ENCODE results near the gene THBD. TPM values are rescaled to one million over a fixed set of nuclear protein-coding genes. Genes with fewer than 3 reads are reported as not detected.

Gene THBD
- total and polyA plus RNA-seq, 2 of the 4 experiments (the other 2 are of a cell fraction): 0.07 TPM; not detected in 1

DNA sequence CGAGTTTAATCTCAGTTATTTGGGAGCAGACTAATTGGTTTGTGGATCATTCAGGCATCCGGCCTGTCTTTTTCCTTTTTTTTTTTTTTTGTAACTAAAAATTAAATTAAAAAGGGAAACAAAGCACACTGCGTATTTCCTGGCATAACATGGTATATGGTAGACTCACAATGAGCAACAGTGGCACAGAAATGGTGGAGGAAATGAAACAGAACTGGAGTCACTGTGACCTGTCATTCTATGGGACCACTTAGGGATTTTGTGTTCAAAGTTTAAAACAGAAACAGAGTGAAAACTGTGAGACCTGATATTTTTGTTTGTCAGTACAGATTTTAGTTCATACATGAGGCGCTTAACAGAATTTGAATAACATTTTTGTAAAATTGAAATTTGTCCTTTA, 41.4 kb upstream of the THBD start:
- dilution Hi-C loops (cut with HindIII; ENCODE audit: low sequenced_read_pairs, unreplicated experiment): no loop called here
- no peak overlapping the region for H2BK20ac ChIP-seq (ENCODE audit: low read depth, low read length)
- H3K4me3 ChIP-seq (ENCODE audit: insufficient read depth, low read depth, low read length): no peak overlapping the region
- in situ Hi-C loops (cut with MboI; ENCODE audit: low sequenced_read_pairs): loop anchor here (25.0 kb wide), 1 partner anchor 96 kb away; no protein-coding TSS in a partner anchor
- H3K23ac ChIP-seq (ENCODE audit: low read depth, low read length): no peak overlapping the region
- no peaks in the 10 kb centered on the region for H3K9me1 ChIP-seq (ENCODE audit: insufficient read depth, low read length)
- no peaks in the 10 kb centered on the region for H3K79me1 ChIP-seq (ENCODE audit: low read depth in 1 of 2, low read length in 2 of 2)
- no peak overlapping the region for H4K8ac ChIP-seq (ENCODE audit: low read depth in 2 of 2, low read length in 2 of 2)
- peaks cover 52% of the 10 kb centered on the region for H3K27me3 ChIP-seq (ENCODE audit: control insufficient read depth, insufficient read depth, low read length)
- BruUV-seq (replicated peaks): no TSS peak
- no peak overlapping the region for H3K4ac ChIP-seq (ENCODE audit: low read depth, low read length)
- H3K36me3 ChIP-seq (ENCODE audit: control insufficient read depth, insufficient read depth, low read length): no peaks in the 10 kb centered on the region
- H3K9me3 ChIP-seq (ENCODE audit: control insufficient read depth, insufficient read depth, low read length): no peaks in the 10 kb centered on the region
- WGBS, 2 experiments (ENCODE audit: extremely low coverage in 2 of 2, insufficient read length in 1 of 2): no CpG with 5 or more reads among the region's 4 CpGs
- no peak overlapping the region for H2BK5ac ChIP-seq (ENCODE audit: low read depth, low read length, poor library complexity, severe bottlenecking)
- no peaks in the 10 kb centered on the region for H4K20me1 ChIP-seq (ENCODE audit: insufficient read depth, low read length)
- H3K18ac ChIP-seq (ENCODE audit: low read depth, low read length): no peak overlapping the region
- no peak overlapping the region for H4K91ac ChIP-seq (ENCODE audit: insufficient read depth, low read depth, low read length)
- intact Hi-C loops (cut with micrococcal nuclease): no loop called here
- ChIA-PET POLR2A (ENCODE audit: unreplicated experiment) (no interaction called here), CTCF (no interaction called here)
- H3K4me1 ChIP-seq (ENCODE audit: control insufficient read depth, insufficient read depth, low read length): no peaks in the 10 kb centered on the region
- no peak overlapping the region for H2BK15ac ChIP-seq (ENCODE audit: low read depth, low read length)
- no peak overlapping the region for H3K27ac ChIP-seq (ENCODE audit: insufficient read depth, low read length)
- no peak overlapping the region for H3K4me2 ChIP-seq (ENCODE audit: low read depth, low read length)
- H2BK120ac ChIP-seq (ENCODE audit: low read depth, low read length): no peak overlapping the region
- H4K5ac ChIP-seq (ENCODE audit: low read depth, low read length): no peak overlapping the region
- ATAC-seq (ENCODE audit: low read depth): no peak
- no peak overlapping the region for H3K56ac ChIP-seq (ENCODE audit: extremely low read depth, insufficient read depth, low read length)
- no peak for DNase-seq
- H2AFZ ChIP-seq (replicated peaks; ENCODE audit: low read length, poor library complexity): no peak overlapping the region
- H3K14ac ChIP-seq (replicated peaks; ENCODE audit: low read depth, low read length): no peak overlapping the region
- no peak overlapping the region for H2AK9ac ChIP-seq (replicated peaks; ENCODE audit: low read depth, low read length, poor library complexity)
- H3K9ac ChIP-seq (ENCODE audit: low read depth, low read length): no peak overlapping the region
- TF ChIP-seq, protein P1, sequence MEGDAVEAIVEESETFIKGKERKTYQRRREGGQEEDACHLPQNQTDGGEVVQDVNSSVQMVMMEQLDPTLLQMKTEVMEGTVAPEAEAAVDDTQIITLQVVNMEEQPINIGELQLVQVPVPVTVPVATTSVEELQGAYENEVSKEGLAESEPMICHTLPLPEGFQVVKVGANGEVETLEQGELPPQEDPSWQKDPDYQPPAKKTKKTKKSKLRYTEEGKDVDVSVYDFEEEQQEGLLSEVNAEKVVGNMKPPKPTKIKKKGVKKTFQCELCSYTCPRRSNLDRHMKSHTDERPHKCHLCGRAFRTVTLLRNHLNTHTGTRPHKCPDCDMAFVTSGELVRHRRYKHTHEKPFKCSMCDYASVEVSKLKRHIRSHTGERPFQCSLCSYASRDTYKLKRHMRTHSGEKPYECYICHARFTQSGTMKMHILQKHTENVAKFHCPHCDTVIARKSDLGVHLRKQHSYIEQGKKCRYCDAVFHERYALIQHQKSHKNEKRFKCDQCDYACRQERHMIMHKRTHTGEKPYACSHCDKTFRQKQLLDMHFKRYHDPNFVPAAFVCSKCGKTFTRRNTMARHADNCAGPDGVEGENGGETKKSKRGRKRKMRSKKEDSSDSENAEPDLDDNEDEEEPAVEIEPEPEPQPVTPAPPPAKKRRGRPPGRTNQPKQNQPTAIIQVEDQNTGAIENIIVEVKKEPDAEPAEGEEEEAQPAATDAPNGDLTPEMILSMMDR (conservative IDR thresholded peaks at IDR 0.05; ENCODE audit: low read depth, low read length): no peak
- TF ChIP-seq MAFK (IDR thresholded peaks at IDR 0.05; ENCODE audit: low read depth, low read length) (no peak), SMC3 (IDR thresholded peaks at IDR 0.05; ENCODE audit: low read depth, low read length) (no peak), FOS (IDR thresholded peaks at IDR 0.05; ENCODE audit: low read depth, low read length) (no peak), MXI1 (IDR thresholded peaks at IDR 0.05; ENCODE audit: borderline replicate concordance, low read depth, low read length) (no peak), POLR2A (IDR thresholded peaks at IDR 0.05; ENCODE audit: low read depth, low read length) (no peak), MAZ (IDR thresholded peaks at IDR 0.05; ENCODE audit: borderline replicate concordance, low read depth, low read length) (no peak), RFX5 (IDR thresholded peaks at IDR 0.05; ENCODE audit: low read depth, low read length) (no peak), NFE2L2 (IDR thresholded peaks at IDR 0.05; ENCODE audit: low read depth, low read length) (no peak)
- TF ChIP-seq, protein P2, sequence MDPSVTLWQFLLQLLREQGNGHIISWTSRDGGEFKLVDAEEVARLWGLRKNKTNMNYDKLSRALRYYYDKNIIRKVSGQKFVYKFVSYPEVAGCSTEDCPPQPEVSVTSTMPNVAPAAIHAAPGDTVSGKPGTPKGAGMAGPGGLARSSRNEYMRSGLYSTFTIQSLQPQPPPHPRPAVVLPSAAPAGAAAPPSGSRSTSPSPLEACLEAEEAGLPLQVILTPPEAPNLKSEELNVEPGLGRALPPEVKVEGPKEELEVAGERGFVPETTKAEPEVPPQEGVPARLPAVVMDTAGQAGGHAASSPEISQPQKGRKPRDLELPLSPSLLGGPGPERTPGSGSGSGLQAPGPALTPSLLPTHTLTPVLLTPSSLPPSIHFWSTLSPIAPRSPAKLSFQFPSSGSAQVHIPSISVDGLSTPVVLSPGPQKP (IDR thresholded peaks at IDR 0.05; ENCODE audit: borderline replicate concordance, low read depth, low read length): no peak
- no peak overlapping the region for H2AK5ac ChIP-seq (ENCODE audit: low read depth, low read length)
